KMS-11 (cell line): ENCODE data around the gene EVC.

ENCODE experiments used
- H2AFZ ChIP-seq: fragments of 200-600 bp; sonication (generic); 2 replicates; pipeline ENCODE4 v1.6.1; 2016; ENCODE audit warnings: antibody characterized with exemption, mixed run types, low read depth
- H3K27ac ChIP-seq: fragments of 200-600 bp; sonication (generic); 2 replicates; pipeline ENCODE4 v1.6.1; 2016; ENCODE audit warnings: mild to moderate bottlenecking, mixed run types
- H3K27me3 ChIP-seq: fragments of 200-600 bp; sonication (generic); 2 replicates; pipeline ENCODE4 v1.6.1; 2017; ENCODE audit warnings: mild to moderate bottlenecking, low read depth, mixed run types, moderate library complexity; ENCODE audit not compliant: insufficient read depth
- H3K36me3 ChIP-seq: fragments of 200-600 bp; sonication (generic); 2 replicates; pipeline ENCODE4 v1.6.1; 2017; ENCODE audit warnings: mild to moderate bottlenecking, mixed run types; ENCODE audit not compliant: insufficient read depth
- H3K4me1 ChIP-seq: fragments of 200-600 bp; sonication (generic); 2 replicates; pipeline ENCODE4 v1.6.1; 2016; ENCODE audit warnings: mild to moderate bottlenecking, low read depth, mixed run types; ENCODE audit not compliant: poor library complexity, severe bottlenecking
- H3K4me2 ChIP-seq: fragments of 200-600 bp; sonication (generic); 2 replicates; pipeline ENCODE4 v1.7.0; 2016; ENCODE audit warnings: mild to moderate bottlenecking, mixed run types
- H3K4me3 ChIP-seq: fragments of 200-600 bp; sonication (generic); IDR thresholded peaks from 2 replicates; pipeline ENCODE4 v1.6.1; 2017; ENCODE audit warnings: low read depth, low read length, mixed read lengths; ENCODE audit not compliant: insufficient read depth
- H3K79me2 ChIP-seq: fragments of 200-600 bp; sonication (generic); 2 replicates; pipeline ENCODE4 v1.6.1; 2016; ENCODE audit warnings: low read depth, mixed run types; ENCODE audit not compliant: insufficient read depth
- H3K9ac ChIP-seq: fragments of 200-600 bp; sonication (generic); 2 replicates; pipeline ENCODE4 v1.6.1; 2016; ENCODE audit warnings: mild to moderate bottlenecking, mixed run types
- H4K20me1 ChIP-seq: fragments of 200-600 bp; sonication (generic); 2 replicates; pipeline ENCODE4 v1.6.1; 2016; ENCODE audit warnings: mild to moderate bottlenecking, mixed run types; ENCODE audit not compliant: insufficient read depth
- TF ChIP-seq, protein P1 (sequence below): fragments of 200-600 bp; sonication (generic); conservative IDR thresholded peaks from 2 replicates; pipeline ENCODE4 v1.6.1; 2017; ENCODE audit warnings: low read depth, mild to moderate bottlenecking, antibody characterized with exemption, low read length, moderate library complexity, mixed read lengths

Gene EVC

DNA sequence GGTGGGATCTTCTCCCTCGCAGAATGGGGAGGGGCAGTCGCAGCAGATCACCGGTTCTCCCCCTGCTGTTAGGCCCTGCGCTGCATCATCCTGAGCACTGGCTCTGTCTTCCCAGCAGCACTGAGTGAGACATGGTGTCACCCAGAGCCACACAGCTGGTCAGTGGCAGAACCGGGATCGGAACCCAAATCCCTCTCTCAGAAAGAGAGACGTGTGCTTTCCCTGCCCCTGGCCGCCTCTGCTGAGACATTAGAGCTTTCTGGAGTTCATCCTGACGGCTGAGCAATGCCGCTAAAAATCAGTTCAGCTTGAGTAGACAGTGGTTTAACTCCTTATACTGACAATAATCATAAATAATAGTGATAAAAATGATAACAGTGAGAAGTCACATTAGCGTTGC is 87.9 kb downstream of the EVC start:
- no peak overlapping the region for H3K4me2 ChIP-seq
- TF ChIP-seq, protein P1, sequence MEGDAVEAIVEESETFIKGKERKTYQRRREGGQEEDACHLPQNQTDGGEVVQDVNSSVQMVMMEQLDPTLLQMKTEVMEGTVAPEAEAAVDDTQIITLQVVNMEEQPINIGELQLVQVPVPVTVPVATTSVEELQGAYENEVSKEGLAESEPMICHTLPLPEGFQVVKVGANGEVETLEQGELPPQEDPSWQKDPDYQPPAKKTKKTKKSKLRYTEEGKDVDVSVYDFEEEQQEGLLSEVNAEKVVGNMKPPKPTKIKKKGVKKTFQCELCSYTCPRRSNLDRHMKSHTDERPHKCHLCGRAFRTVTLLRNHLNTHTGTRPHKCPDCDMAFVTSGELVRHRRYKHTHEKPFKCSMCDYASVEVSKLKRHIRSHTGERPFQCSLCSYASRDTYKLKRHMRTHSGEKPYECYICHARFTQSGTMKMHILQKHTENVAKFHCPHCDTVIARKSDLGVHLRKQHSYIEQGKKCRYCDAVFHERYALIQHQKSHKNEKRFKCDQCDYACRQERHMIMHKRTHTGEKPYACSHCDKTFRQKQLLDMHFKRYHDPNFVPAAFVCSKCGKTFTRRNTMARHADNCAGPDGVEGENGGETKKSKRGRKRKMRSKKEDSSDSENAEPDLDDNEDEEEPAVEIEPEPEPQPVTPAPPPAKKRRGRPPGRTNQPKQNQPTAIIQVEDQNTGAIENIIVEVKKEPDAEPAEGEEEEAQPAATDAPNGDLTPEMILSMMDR = no peak
- H4K20me1 ChIP-seq = no peaks in the 10 kb centered on the region
- no peak overlapping the region for H3K4me3 ChIP-seq
- H3K4me1 ChIP-seq = no peaks in the 10 kb centered on the region
- no peaks in the 10 kb centered on the region for H3K27me3 ChIP-seq
- H2AFZ ChIP-seq = no peak overlapping the region
- H3K27ac ChIP-seq = no peak overlapping the region
- H3K79me2 ChIP-seq = no peaks in the 10 kb centered on the region
- no peak overlapping the region for H3K9ac ChIP-seq
- H3K36me3 ChIP-seq = no peaks in the 10 kb centered on the region

DNA sequence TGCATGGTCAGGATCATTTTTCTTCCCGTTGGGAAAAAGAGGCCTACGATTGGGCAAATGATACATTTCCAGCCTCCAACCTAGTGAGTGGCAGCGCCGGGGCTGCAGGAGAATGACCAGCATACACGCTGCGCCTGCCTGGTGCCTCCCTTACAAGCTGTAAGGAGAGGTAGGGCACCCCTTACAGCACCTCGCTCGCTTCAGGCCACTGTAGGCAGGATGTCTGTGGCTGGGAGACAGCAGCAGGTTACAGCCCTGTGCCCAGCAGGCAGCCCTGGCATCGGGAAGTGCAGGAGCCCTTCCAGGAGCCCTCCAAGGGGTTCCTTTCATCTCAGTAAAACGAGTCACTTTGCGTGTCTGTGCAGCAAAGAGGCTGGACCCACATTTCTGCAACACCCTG is 88.4 kb downstream of the EVC start:
- H3K9ac ChIP-seq = no peak overlapping the region
- no peak overlapping the region for H2AFZ ChIP-seq
- no peak overlapping the region for H3K4me3 ChIP-seq
- H3K27me3 ChIP-seq = no peaks in the 10 kb centered on the region
- no peaks in the 10 kb centered on the region for H3K79me2 ChIP-seq
- no peak overlapping the region for H3K4me2 ChIP-seq
- no peaks in the 10 kb centered on the region for H3K4me1 ChIP-seq
- no peaks in the 10 kb centered on the region for H4K20me1 ChIP-seq
- H3K36me3 ChIP-seq = no peaks in the 10 kb centered on the region
- no peak overlapping the region for H3K27ac ChIP-seq
- TF ChIP-seq, protein P1 = no peak

DNA sequence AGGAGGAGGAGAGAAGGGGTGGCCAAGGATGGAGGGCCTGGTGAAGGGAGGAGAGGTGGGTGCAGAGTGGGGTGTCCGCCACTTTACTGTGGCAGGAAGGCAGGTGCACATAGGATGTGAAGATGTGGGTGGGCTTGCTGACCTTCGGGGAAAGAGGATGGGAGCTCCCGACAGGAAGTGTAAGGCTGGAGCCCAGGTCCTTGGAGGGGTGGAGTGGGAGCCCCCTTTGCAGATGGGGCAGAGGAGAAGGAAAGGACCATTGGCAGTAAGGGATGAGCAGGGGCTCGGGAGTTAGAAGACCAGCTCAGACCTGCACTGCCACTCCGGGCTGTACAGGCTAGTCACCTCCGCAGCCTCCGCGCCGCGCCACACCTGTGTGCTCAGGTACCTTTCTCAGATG is 89.5 kb downstream of the EVC start:
- Histone ChIP-seq H3K79me2 (no peaks in the 10 kb centered on the region), H3K27ac (no peak overlapping the region), H2AFZ (no peak overlapping the region), H3K27me3 (no peaks in the 10 kb centered on the region), H4K20me1 (no peaks in the 10 kb centered on the region), H3K4me1 (no peaks in the 10 kb centered on the region), H3K4me3 (no peak overlapping the region), H3K9ac (no peak overlapping the region), H3K4me2 (no peak overlapping the region), H3K36me3 (no peaks in the 10 kb centered on the region)
- TF ChIP-seq, protein P1 = no peak

DNA sequence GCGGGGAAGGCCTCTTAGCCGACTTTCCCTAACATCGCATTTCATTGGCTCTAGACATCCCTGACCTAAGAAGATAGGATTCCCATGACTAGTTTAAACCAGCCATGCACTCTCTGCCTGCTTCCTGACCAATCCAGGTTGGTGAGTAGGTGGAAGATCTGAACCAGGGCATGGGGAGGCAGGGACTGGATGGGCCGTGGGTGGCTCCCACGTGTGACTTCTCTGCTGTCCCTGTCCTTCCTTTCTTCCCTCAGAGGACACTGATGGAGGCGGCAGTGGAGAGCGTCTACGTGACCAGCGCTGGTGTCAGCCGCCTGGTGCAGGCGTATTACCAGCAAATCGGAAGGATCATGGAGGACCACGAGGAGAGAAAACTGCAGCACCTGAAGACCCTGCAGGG is 90.7 kb downstream of the EVC start:
- Histone ChIP-seq H3K27me3 (no peaks in the 10 kb centered on the region), H3K36me3 (no peaks in the 10 kb centered on the region), H3K27ac (no peak overlapping the region), H2AFZ (no peak overlapping the region), H4K20me1 (no peaks in the 10 kb centered on the region), H3K9ac (no peak overlapping the region), H3K79me2 (no peaks in the 10 kb centered on the region), H3K4me2 (no peak overlapping the region), H3K4me1 (no peaks in the 10 kb centered on the region), H3K4me3 (no peak overlapping the region)
- TF ChIP-seq, protein P1 = no peak

DNA sequence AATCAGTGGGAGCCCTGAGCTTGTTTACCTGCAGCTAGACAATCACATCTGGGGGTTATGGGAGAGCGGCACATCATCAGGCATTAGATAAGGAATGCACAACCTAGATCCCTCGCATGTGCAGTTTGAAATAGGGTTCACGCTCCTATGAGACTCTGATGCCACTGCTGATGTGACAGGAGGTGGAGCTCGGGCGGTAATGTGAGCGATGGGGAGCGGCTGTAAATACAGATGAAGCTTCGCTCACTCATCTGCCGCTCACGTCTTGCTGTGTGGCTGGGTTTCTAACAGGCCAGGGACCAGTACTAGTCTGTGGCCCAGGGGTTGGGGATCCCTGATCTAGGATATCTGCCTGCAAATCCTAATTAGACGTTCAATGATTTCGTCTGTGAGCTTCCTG is 91.6 kb downstream of the EVC start:
- H3K9ac ChIP-seq = no peak overlapping the region
- TF ChIP-seq, protein P1 = no peak
- H3K4me1 ChIP-seq = no peaks in the 10 kb centered on the region
- H3K4me2 ChIP-seq = no peak overlapping the region
- H3K27me3 ChIP-seq = no peaks in the 10 kb centered on the region
- H3K36me3 ChIP-seq = no peaks in the 10 kb centered on the region
- H3K27ac ChIP-seq = no peak overlapping the region
- no peaks in the 10 kb centered on the region for H3K79me2 ChIP-seq
- no peak overlapping the region for H3K4me3 ChIP-seq
- H4K20me1 ChIP-seq = no peaks in the 10 kb centered on the region
- no peak overlapping the region for H2AFZ ChIP-seq
